ENCODE measurements around the gene FAF1.

DNA sequence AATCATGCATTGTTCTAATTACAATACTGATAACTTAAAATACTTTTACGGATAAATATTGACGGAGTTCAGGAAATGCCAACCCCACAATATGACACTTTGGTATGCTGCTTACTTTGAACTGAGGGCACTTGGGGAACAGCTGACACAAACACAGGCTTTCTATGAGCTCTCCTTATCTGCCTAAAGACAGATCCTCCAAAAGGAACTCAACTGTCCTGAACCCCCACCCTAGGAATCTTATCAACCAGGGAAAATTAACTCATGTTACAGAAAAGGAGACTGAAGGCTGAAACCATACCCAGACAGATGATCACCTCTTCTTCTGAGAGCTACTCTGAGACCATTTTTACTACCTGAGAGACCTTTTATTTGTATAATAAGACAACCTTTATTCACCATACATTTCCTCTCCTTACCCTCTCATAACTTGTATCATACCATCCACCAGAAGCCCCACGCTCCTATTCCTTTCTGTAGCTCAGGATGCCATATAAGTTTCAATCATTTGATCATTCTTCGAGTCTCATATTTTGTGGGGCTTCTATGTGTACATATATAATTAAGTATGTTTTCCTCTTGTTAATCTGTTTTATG lies 239.5 kb downstream of the FAF1 start:
- TF ChIP-seq, protein P1, sequence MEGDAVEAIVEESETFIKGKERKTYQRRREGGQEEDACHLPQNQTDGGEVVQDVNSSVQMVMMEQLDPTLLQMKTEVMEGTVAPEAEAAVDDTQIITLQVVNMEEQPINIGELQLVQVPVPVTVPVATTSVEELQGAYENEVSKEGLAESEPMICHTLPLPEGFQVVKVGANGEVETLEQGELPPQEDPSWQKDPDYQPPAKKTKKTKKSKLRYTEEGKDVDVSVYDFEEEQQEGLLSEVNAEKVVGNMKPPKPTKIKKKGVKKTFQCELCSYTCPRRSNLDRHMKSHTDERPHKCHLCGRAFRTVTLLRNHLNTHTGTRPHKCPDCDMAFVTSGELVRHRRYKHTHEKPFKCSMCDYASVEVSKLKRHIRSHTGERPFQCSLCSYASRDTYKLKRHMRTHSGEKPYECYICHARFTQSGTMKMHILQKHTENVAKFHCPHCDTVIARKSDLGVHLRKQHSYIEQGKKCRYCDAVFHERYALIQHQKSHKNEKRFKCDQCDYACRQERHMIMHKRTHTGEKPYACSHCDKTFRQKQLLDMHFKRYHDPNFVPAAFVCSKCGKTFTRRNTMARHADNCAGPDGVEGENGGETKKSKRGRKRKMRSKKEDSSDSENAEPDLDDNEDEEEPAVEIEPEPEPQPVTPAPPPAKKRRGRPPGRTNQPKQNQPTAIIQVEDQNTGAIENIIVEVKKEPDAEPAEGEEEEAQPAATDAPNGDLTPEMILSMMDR (IDR thresholded peaks at IDR 0.05) = no peak
- TF ChIP-seq POLR2AphosphoS5 (IDR thresholded peaks at IDR 0.05) (no peak), POLR2A (IDR thresholded peaks at IDR 0.05) (no peak), EP300 (IDR thresholded peaks at IDR 0.05) (no peak)
